Aorta (tissue), 5 donors: ENCODE measurements around the gene HOXA2. TPM values are rescaled to one million over a fixed set of nuclear protein-coding genes. Genes with fewer than 3 reads are reported as not detected.
A peak's percentile ranks its signal among the peaks of the same experiment; 100 is the strongest.

ENCODE experiments used
- ATAC-seq: fragments of 200-7000 bp; cut with Tn5 transposase; one replicate; pipeline ENCODE4 v1.9.1; 2022; ENCODE audit warnings: moderate library complexity; ENCODE audit not compliant: low FRiP score
- DNase-seq, 2 donors: peaks; one replicate each; pipeline ENCODE4 v3.0.0-alpha.2; 2020
- H3K27ac ChIP-seq, 2 donors: one replicate each; pipeline ENCODE4 v1.5.1; 2013; ENCODE audit warnings: low read length in 2 of 2, mild to moderate bottlenecking in 2 of 2, moderate library complexity in 2 of 2, control low read depth in 1 of 2, inconsistent platforms in 1 of 2, low read depth in 1 of 2
- H3K27me3 ChIP-seq, 2 donors: one replicate each; pipeline ENCODE4 v1.6.1; 2013; ENCODE audit warnings: control low read depth in 1 of 2, low read length in 1 of 2, mild to moderate bottlenecking in 1 of 2, moderate library complexity in 1 of 2; ENCODE audit not compliant: insufficient read depth in 2 of 2, control insufficient read depth in 1 of 2
- H3K36me3 ChIP-seq, 2 donors: one replicate each; pipeline ENCODE4 v1.6.1; 2013; ENCODE audit warnings: control low read depth in 1 of 2, low read length in 1 of 2, mild to moderate bottlenecking in 1 of 2; ENCODE audit not compliant: insufficient read depth in 2 of 2, control insufficient read depth in 1 of 2
- H3K4me1 ChIP-seq, 2 donors: one replicate each; pipeline ENCODE4 v1.6.1; 2013; ENCODE audit warnings: low read length in 2 of 2, control low read depth in 1 of 2, mild to moderate bottlenecking in 1 of 2, moderate library complexity in 1 of 2; ENCODE audit not compliant: insufficient read depth in 2 of 2, control insufficient read depth in 1 of 2
- H3K4me3 ChIP-seq, 2 donors: one replicate each; pipeline ENCODE4 v1.5.1; 2013; ENCODE audit warnings: low read length in 2 of 2, control low read depth in 1 of 2, mild to moderate bottlenecking in 1 of 2
- H3K9me3 ChIP-seq: one replicate; pipeline ENCODE4 v1.6.1; 2013; ENCODE audit warnings: mild to moderate bottlenecking, low read length; ENCODE audit not compliant: control insufficient read depth
- WGBS, 2 donors: extraction: QIAGEN DNeasy Blood & Tissue Kit; methylation state at CpG; one replicate each; pipeline ENCODE4 v1.1.7; 2013; 5-methylcytosine and 5-hydroxymethylcytosine counted together
- intact Hi-C, 2 donors: fragments of 100-400 bp; cut with DNase I; formaldehyde crosslinking; loops; one replicate each; pipeline versions ENCODE4 v1.14.2 to v1.15.0; 2022
- polyA plus RNA-seq, 2 donors: library from polyadenylated mRNA; stranded (reverse); fragments of 200-250 nt; gene quantifications; one replicate each; pipeline ENCODE4 v1.2.3, GENCODE V29; 2013
- total RNA-seq, 2 donors: library from RNA; stranded (reverse); fragmentation: NEBNext Ultra II Directional; extraction: Animal tissue kit (Norgen Biotek cat#: 25700); gene quantifications; one replicate each; pipeline ENCODE4 v1.2.1, GENCODE V29; 2021
- donor health status: healthy with polysubstance abuse.
- donor health status: Bipolar disorder and iron deficiency.
- donor health status: DM: no; HTN: no; CAD: no.
- donor health status: DM: no; HTN: no; CAD: no.
- donor health status: DM: yes; HTN: yes; CAD: no.

HOXA2 gene
- total and polyA plus RNA-seq, 4 donors = 1.6 to 4.7 (median 2.9) TPM

DNA sequence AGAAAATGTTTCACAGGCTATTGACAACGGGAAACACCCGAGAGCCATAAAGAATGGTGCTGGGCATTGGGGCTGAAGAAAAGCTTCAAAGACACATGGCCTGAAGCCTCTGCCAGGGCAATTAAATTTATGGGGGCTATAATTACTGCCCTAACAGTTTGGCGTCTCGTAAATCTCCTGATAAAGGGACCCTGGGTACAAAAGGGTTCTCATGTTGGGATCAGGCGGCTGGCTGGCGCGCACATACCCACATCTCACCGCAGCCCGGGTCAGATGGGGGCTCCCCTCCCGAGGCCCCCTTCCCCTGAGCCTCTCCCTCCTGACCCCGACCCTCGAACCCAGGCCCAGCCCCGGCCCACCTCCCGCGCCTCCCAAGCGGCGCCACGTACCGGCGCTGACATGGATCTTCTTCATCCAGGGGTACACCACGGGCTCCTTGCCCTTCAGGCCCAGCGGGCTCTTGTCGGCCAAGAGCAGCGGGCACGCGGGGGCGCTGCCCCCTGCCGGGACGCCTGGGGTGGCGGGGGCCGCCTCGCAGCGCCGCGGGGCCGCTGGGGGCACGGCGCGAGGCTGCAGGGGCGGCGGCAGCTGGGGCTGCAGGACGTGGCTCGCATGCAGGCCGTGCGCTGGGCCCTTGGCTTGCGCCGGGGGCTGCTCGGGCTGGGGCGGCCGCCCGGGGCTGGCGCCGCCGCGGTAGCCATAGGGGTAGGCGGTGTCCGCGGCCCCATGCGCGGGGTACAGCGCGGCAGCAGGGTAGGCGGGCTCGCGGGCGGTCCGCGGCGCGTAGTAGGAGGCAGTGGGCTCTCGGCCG is 27.5 kb upstream of the HOXA2 start:
- ATAC-seq (peak; percentile 4), DNase-seq (peak; percentile 66 to 84)
- no peaks in the 10 kb centered on the region for H3K27me3 ChIP-seq
- peak overlapping the region; percentile 31 to 68 for H3K27ac ChIP-seq
- intact Hi-C loops = loop anchor here in 1 of 2 donors (5.0 kb wide), 1 partner anchor 33 kb away; the partner anchor contains the start of gene HOXA1
- peak overlapping the region; percentile 89 to 90 for H3K4me3 ChIP-seq
- no peaks in the 10 kb centered on the region for H3K36me3 ChIP-seq
- H3K4me1 ChIP-seq = no peaks in the 10 kb centered on the region
- WGBS, 2 donors = 9% methylated on average over 41 to 72 of the region's 72 CpGs
- no peaks in the 10 kb centered on the region for H3K9me3 ChIP-seq

GRCh38 chr7:27128776-27129728 is 26.6 kb upstream of the HOXA2 start:
- DNase-seq = peak in 1 of 2 donors; percentile 49
- intact Hi-C loops = no loop called here
- ATAC-seq = no peak
- WGBS, 2 donors = 69 to 79% methylated on average over 28 of the region's 28 CpGs
- peak overlapping the region in 1 of 2 donors; percentile 89 for H3K4me3 ChIP-seq
- H3K27ac ChIP-seq = no peak overlapping the region
- no peaks in the 10 kb centered on the region for H3K9me3 ChIP-seq
- no peaks in the 10 kb centered on the region for H3K4me1 ChIP-seq
- H3K27me3 ChIP-seq = no peaks in the 10 kb centered on the region
- no peaks in the 10 kb centered on the region for H3K36me3 ChIP-seq

GRCh38 chr7:27128034-27128433 is 25.6 kb upstream of the HOXA2 start:
- no peak for ATAC-seq
- no peaks in the 10 kb centered on the region for H3K9me3 ChIP-seq
- 38 to 49% methylated on average over 2 of the region's 2 CpGs for WGBS, 2 donors
- no peak for DNase-seq
- no peaks in the 10 kb centered on the region for H3K27me3 ChIP-seq
- intact Hi-C loops = no loop called here
- H3K36me3 ChIP-seq = no peaks in the 10 kb centered on the region
- no peak overlapping the region for H3K27ac ChIP-seq
- H3K4me1 ChIP-seq = no peaks in the 10 kb centered on the region
- H3K4me3 ChIP-seq = no peak overlapping the region

DNA sequence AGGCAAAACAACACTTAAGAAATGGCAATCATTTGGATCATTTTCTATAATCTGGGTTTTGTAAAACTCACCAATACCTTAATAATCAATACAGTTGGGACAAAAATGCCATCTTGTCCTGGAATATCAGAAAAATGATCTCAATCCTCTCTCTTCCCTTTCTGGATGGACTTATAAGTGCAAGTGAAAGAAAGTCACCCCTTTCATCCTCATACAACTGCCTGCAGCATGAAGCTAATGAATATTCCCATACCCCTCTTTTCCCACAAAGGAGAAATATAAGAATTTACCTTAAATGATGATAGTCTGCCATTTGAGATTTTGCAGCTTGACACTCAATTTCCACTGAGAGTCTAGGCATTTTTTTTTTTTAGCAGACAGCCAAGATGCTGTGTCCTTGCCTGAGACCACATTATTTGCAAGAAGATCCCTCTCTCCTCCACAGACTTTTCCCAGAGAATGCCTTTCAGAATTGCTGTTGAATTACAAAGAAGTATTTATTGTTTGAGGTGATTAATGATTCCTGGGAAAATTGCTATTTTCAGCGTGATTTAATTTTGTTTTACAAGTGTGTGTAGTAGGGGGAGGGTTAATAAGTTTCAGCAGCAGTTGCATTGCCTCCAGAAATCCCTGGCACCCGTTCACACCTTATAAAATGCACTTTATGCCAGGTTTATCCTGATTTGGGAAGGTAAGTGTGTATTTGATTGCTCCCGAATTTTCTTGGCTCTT is 24.3 kb upstream of the HOXA2 start:
- intact Hi-C loops = no loop called here
- no peak for ATAC-seq
- H3K4me1 ChIP-seq = no peaks in the 10 kb centered on the region
- H3K9me3 ChIP-seq = no peaks in the 10 kb centered on the region
- H3K27ac ChIP-seq = no peak overlapping the region
- no peaks in the 10 kb centered on the region for H3K36me3 ChIP-seq
- WGBS, 2 donors = 67 to 75% methylated on average over 3 of the region's 3 CpGs
- no peak overlapping the region for H3K4me3 ChIP-seq
- H3K27me3 ChIP-seq = no peaks in the 10 kb centered on the region
- DNase-seq = no peak

DNA sequence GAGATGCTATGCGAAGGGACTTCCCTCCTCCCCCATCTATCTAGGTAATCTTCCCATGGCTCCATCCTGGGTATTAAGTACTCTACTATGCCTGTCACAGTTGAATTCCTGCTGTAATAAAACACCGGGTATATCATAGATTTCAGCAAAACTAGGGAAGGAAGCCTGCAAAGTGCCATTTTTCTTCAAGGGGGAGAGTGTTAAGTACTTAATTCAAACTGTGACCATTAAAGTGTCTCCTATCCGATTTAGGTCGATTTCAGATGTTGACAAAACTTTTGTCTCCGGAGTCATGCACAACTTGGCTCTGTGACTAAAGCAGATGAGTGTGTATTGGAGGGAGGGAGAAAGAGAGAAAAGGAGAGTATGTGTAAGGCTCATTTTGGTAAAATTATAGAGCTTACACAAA is 23.5 kb upstream of the HOXA2 start:
- DNase-seq = no peak
- Histone ChIP-seq H3K27ac (no peak overlapping the region), H3K4me3 (no peak overlapping the region), H3K36me3 (no peaks in the 10 kb centered on the region), H3K9me3 (no peaks in the 10 kb centered on the region), H3K4me1 (no peaks in the 10 kb centered on the region), H3K27me3 (no peaks in the 10 kb centered on the region)
- no peak for ATAC-seq
- 73 to 81% methylated on average over 5 of the region's 5 CpGs for WGBS, 2 donors
- intact Hi-C loops = no loop called here

DNA sequence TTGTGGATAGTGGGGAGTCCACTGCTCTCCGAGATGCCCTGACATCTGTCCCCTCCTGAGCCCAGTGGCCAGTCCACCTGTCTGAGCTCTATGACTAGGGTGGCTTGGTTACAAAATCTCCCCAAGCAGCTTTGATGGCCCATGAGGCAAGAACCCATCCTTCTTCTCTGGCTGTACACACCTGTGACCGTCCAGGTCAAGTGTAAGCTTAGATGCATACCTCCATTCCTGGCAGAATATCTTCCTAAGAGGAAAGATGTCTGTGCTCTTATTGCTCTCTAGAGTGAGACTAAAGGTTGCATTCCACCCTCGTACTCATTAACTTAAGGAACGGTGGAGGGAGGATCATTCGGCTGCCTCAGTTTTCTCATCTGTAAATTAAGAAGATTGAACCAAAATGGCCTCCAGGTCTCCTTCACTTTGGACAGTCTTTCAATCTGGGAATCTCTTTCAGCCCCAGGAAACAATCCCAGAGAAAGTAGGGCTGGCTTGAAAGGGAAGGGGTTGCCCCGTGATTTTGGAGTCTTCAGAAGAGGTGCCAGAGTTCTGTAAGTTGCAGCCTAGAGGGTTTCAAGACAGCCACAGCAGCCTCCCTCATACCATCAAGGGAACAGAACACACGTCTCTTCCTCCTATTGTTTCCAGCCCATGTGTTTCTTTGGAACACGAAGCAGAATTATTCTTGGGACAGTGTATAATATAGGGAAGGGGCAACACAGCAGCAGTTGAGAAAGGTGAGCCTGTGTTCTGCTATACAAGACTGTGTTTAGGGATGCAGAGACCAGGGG is 22.6 kb upstream of the HOXA2 start:
- intact Hi-C loops = no loop called here
- H3K9me3 ChIP-seq = no peaks in the 10 kb centered on the region
- 91 to 92% methylated on average over 8 of the region's 8 CpGs for WGBS, 2 donors
- no peak for DNase-seq
- H3K27ac ChIP-seq = no peak overlapping the region
- H3K36me3 ChIP-seq = no peaks in the 10 kb centered on the region
- no peak overlapping the region for H3K4me3 ChIP-seq
- H3K4me1 ChIP-seq = no peaks in the 10 kb centered on the region
- ATAC-seq = no peak
- H3K27me3 ChIP-seq = no peaks in the 10 kb centered on the region

DNA sequence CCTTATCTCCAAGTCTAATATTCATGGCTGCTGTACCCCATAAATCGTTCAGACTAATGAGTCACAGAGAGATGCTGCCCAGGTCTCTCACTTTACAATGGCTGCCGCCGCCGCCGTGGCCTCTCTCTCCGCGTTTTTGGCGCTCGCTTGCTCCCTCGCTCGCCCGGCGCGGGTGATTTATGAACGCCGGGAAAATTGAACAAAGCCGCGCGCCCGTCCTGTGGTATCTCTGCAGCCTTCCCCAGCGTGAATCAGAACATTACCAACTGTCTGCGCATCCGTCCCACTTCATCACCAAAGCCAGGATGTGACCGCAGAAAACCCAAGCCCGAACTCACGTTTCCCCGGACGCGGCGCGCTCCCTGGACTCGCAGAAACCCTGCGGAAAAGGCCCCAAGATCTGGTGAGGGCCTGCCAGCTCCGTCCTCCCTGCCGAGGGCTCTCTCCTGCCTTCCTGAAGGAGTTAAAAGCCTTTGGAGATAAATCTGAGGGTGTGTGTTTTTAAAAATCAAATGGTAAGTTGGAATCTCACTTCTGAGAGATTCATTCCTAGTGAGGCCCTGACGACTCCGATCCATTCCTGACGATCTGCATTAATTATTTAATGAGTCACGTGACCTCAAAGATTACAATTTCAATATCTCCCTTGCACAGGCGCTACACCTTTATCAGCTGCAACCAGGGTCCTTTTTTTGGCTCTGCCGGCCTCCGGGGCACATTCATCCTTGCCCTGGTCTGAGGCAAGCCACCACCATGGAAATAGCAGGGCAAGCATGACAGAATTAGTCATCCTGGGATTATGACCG is 21.8 kb upstream of the HOXA2 start:
- no peaks in the 10 kb centered on the region for H3K27me3 ChIP-seq
- H3K27ac ChIP-seq = no peak overlapping the region
- ATAC-seq (peak; percentile 73), DNase-seq (peak; percentile 76 to 90)
- H3K9me3 ChIP-seq = no peaks in the 10 kb centered on the region
- intact Hi-C loops = no loop called here
- no peaks in the 10 kb centered on the region for H3K4me1 ChIP-seq
- H3K36me3 ChIP-seq = no peaks in the 10 kb centered on the region
- no peak overlapping the region for H3K4me3 ChIP-seq
- 53 to 75% methylated on average over 43 of the region's 43 CpGs for WGBS, 2 donors
